ENCODE measurements around the gene LAMA5. TPM values are rescaled to one million over a fixed set of nuclear protein-coding genes. Genes with fewer than 3 reads are reported as not detected.

Gene LAMA5
- polyA plus RNA-seq, 2 of the 4 experiments (the other 2 are of a cell fraction) = 20.4 to 196 TPM

- no peak for ATAC-seq
- H3K4me1 ChIP-seq = no peaks in the 10 kb centered on the region
- no peak for TF ChIP-seq HDAC2 (IDR thresholded peaks at IDR 0.05)
- TF ChIP-seq CEBPB (IDR thresholded peaks at IDR 0.05) = no peak
- no peak for TF ChIP-seq ZC3H11A (IDR thresholded peaks at IDR 0.05)
- no peak for TF ChIP-seq USF2 (IDR thresholded peaks at IDR 0.05)
- TF ChIP-seq ELK1 (IDR thresholded peaks at IDR 0.05; ENCODE audit: low read depth, low read length) = no peak
- POLR2A ChIA-PET = interaction anchor here (1.3 kb wide), 1 partner anchor 10 kb away, joined by 4 read pairs; the partner anchor contains the start of gene RPS21
- WGBS (ENCODE audit: missing lambda C conversion rate) = 94% methylated on average over 26 of the region's 35 CpGs
- no peak overlapping the region for H3K4me3 ChIP-seq
- CTCF ChIA-PET = interaction anchor here (0.5 to 2.9 kb wide), 11 partner anchors 9 to 412 kb away, joined by 3 to 13 read pairs (median 4); partner anchors contain the start of gene ADRM1
- H3K27ac ChIP-seq = no peak overlapping the region
- no peak for DNase-seq (ENCODE audit: low read depth in 1 of 2, low spot score in 1 of 2)
- no peak for FAIRE-seq
- H3K4me2 ChIP-seq = no peak overlapping the region
- H3K9me3 ChIP-seq = no peaks in the 10 kb centered on the region
Observed at GRCh38 chr20:62396367-62397239, 29.5 kb upstream of the LAMA5 start.

- ATAC-seq = peak; percentile 44 to 72; a peak in 5 of 6 replicates
- 80% methylated on average over 21 of the region's 27 CpGs for WGBS (ENCODE audit: missing lambda C conversion rate)
- H3K9me3 ChIP-seq = no peaks in the 10 kb centered on the region
- no peak for TF ChIP-seq BCL3 (IDR thresholded peaks at IDR 0.05)
- no peak for TF ChIP-seq MAFK (IDR thresholded peaks at IDR 0.05; ENCODE audit: partially characterized antibody)
- TF ChIP-seq CBX8 (IDR thresholded peaks at IDR 0.05) = no peak
- TF ChIP-seq JUNB (IDR thresholded peaks at IDR 0.05) = no peak
- TF ChIP-seq HEYL (CRISPR knock-in tag; IDR thresholded peaks at IDR 0.05) = no peak
- TF ChIP-seq ELK1 (IDR thresholded peaks at IDR 0.05; ENCODE audit: low read depth, low read length) = no peak
- TF ChIP-seq CTCF (IDR thresholded peaks at IDR 0.05) = peak; percentile 26
- CTCF ChIA-PET = interaction anchor here (0.8 to 3.9 kb wide), 13 partner anchors 10 to 221 kb away, joined by 3 to 13 read pairs (median 5); partner anchors contain the start of gene ADRM1
- H3K4me3 ChIP-seq = no peak overlapping the region
- H3K27ac ChIP-seq = no peak overlapping the region
- no peaks in the 10 kb centered on the region for H3K4me1 ChIP-seq
- POLR2A ChIA-PET = interaction anchor here (1.0 kb wide), 1 partner anchor 9 kb away, joined by 4 read pairs; the partner anchor contains the start of gene RPS21
- no peak for DNase-seq (ENCODE audit: low read depth in 1 of 2, low spot score in 1 of 2)
- H3K4me2 ChIP-seq = no peak overlapping the region
- no peak for FAIRE-seq
Observed at GRCh38 chr20:62395311-62396242, 28.5 kb upstream of the LAMA5 start.

All from A549 (cell line).